ENCODE measurements around the gene BAIAP2. TPM values are rescaled to one million over a fixed set of nuclear protein-coding genes. Genes with fewer than 3 reads are reported as not detected.
"Not testable (repeated sequence)": the region's sequence is repeated elsewhere in the genome, so short reads cannot be mapped to it uniquely, and the experiment has no call there.

BAIAP2 gene
- total RNA-seq, 1 donor from 2014 or later, result 6.8 TPM

GRCh38 chr17:81075307-81075706, 40.4 kb downstream of the BAIAP2 start:
- no peak overlapping the region for H3K4me3 Mint-ChIP-seq
- POLR2A ChIA-PET, result no interaction called here
- no peaks in the 10 kb centered on the region for H3K9me3 Mint-ChIP-seq
- intact Hi-C loops (cut with micrococcal nuclease), result no loop called here
- no peak for DNase-seq
- H3K27me3 Mint-ChIP-seq, result peaks cover 4% of the 10 kb centered on the region
- H3K27ac Mint-ChIP-seq, result no peak overlapping the region
- H3K4me1 Mint-ChIP-seq, result no peaks in the 10 kb centered on the region
- ATAC-seq (ENCODE audit: low read depth), result no peak
- no peak for TF ChIP-seq CTCF (IDR thresholded peaks at IDR 0.05)
- CTCF ChIA-PET, result no interaction called here
- H3K36me3 Mint-ChIP-seq (ENCODE audit: low read depth), result no peaks in the 10 kb centered on the region

GRCh38 chr17:81076141-81076679, 41.3 kb downstream of the BAIAP2 start:
- CTCF ChIA-PET, result no interaction called here
- no peak for TF ChIP-seq CTCF (IDR thresholded peaks at IDR 0.05)
- Mint-ChIP-seq H3K9me3 (no peaks in the 10 kb centered on the region), H3K36me3 (ENCODE audit: low read depth) (no peaks in the 10 kb centered on the region), H3K4me1 (no peaks in the 10 kb centered on the region), H3K27me3 (peaks cover 7% of the 10 kb centered on the region), H3K27ac (no peak overlapping the region), H3K4me3 (no peak overlapping the region)
- POLR2A ChIA-PET, result interaction anchor here (0.6 kb wide), 1 partner anchor 135 kb away, joined by 5 read pairs; no protein-coding TSS in a partner anchor
- intact Hi-C loops (cut with micrococcal nuclease), result no loop called here
- ATAC-seq (ENCODE audit: low read depth) (no peak), DNase-seq (no peak)

DNA sequence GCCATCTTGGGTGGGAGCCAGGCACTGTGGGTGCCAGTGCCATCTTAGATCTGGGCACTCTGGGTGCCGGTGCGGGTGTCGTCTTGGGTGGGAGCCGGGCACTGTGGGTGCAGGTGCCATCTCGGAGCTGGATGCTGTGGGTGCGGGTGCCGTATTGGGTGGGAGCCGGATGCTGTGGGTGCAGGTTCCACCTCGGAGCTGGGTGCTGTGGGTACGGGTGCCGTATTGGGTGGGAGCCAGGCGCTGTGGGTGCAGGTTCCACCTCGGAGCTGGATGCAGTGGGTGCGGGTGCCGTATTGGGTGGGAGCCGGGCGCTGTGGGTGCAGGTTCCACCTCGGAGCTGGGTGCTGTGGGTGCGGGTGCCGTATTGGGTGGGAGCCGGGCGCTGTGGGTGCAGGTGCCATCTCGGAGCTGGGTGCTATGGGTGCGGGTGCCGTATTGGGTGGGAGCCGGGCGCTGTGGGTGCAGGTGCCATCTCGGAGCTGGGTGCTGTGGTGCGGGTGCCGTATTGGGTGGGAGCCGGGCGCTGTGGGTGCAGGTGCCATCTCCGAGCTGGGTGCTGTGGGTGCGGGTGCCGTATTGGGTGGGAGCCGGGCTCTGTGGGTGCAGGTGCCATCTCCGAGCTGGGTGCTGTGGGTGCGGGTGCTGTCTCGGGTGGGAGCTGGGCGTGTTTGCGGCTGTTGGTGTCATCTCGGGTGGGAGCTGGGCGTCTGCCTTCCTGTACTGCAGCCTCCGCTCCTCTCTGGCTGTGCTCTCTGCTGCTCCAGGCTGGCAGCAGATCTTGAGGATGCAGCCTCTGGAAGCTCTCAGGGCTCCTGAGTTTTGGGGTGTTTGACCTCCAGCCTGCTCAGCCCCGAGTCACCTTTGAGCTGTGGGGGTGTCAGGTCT, 43.3 kb downstream of the BAIAP2 start:
- H3K4me3 Mint-ChIP-seq; intact Hi-C loops (cut with micrococcal nuclease); POLR2A ChIA-PET; H3K4me1 Mint-ChIP-seq; H3K9me3 Mint-ChIP-seq; ATAC-seq (ENCODE audit: low read depth); H3K27me3 Mint-ChIP-seq; H3K27ac Mint-ChIP-seq; DNase-seq; H3K36me3 Mint-ChIP-seq (ENCODE audit: low read depth); CTCF ChIA-PET: not testable (repeated sequence)

GRCh38 chr17:81080019-81080418, 45.1 kb downstream of the BAIAP2 start:
- no peak overlapping the region for H3K27ac Mint-ChIP-seq
- peaks cover 7% of the 10 kb centered on the region for H3K27me3 Mint-ChIP-seq
- ChIA-PET CTCF (no interaction called here), POLR2A (no interaction called here)
- ATAC-seq (ENCODE audit: low read depth), result no peak
- intact Hi-C loops (cut with micrococcal nuclease), result no loop called here
- no peak for DNase-seq
- H3K9me3 Mint-ChIP-seq, result no peaks in the 10 kb centered on the region
- no peak overlapping the region for H3K4me3 Mint-ChIP-seq
- H3K4me1 Mint-ChIP-seq, result no peaks in the 10 kb centered on the region
- no peak for TF ChIP-seq CTCF (IDR thresholded peaks at IDR 0.05)
- H3K36me3 Mint-ChIP-seq (ENCODE audit: low read depth), result no peaks in the 10 kb centered on the region

DNA sequence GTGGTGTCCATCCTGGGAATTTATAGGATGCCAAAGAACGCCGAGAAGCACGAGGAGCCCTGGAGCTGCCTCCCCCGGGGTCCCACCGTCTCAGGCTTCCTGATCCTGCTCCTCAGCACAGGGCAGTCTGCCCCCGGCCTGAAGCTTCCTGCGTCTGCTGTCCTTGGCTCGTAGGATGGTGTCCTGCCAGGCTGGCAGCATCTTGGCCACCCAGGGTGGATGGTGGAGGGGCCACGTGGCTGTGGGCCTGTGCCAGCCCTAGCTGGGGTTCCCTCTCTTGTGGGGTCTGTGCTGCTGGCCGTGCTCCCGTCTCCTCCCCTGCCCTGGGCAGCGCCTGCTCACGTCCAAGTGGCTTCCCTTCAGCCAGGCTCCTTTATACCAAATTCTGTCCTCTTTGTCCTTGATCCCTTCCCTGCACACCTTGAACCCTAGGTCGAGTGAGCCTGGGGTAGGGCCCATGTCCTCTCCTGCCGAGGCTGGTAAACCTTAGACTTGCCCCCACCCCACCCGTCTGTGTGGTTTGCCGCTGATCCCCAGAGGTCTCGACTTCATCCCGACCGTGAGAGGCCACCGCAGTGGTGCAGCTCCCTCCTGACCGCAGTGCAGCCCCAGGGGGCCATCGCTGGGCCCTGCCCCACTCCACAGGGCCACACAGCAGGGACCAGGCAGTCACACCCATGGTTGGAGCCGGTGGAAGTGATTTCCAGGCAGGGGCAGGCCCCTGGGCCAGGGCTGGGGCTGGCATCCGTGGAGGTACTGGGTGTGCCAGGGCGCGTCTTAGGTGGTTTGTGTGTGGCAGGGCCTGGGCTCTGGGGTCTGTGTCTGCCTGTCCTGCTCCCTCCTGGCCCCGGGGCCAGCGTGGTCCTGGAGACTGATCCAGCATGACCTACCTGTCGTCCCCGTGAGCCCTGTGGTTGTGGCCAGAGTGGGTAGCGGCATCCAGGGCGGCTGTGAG, 46.5 kb downstream of the BAIAP2 start:
- POLR2A ChIA-PET, result no interaction called here
- Mint-ChIP-seq H3K4me1 (no peaks in the 10 kb centered on the region), H3K27ac (no peak overlapping the region), H3K9me3 (no peaks in the 10 kb centered on the region), H3K27me3 (peaks cover 7% of the 10 kb centered on the region), H3K36me3 (ENCODE audit: low read depth) (no peaks in the 10 kb centered on the region), H3K4me3 (no peak overlapping the region)
- DNase-seq (no peak), ATAC-seq (ENCODE audit: low read depth) (no peak)
- no peak for TF ChIP-seq CTCF (IDR thresholded peaks at IDR 0.05)
- CTCF ChIA-PET, result no interaction called here
- intact Hi-C loops (cut with micrococcal nuclease), result no loop called here

Measured in activated B cell treated with CpG ODN at 0.5 μM for 24 hours (primary cell).